Gastroesophageal sphincter (tissue), 3 donors: ENCODE results near the gene MAGEA4.

Source experiments
- EP300 ChIP-seq: sonication (generic); formaldehyde crosslinking; IDR thresholded peaks from one replicate; pipeline ENCODE4 v1.6.1; 2017; ENCODE audit warnings: antibody characterized with exemption, mild to moderate bottlenecking
- POLR2A ChIP-seq, 2 donors: fragments of 450-650 bp; IDR thresholded peaks; one replicate each; pipeline ENCODE4 v1.6.1; 2017; ENCODE audit warnings: antibody characterized with exemption in 2 of 2, mild to moderate bottlenecking in 2 of 2, moderate library complexity in 1 of 2
- POLR2AphosphoS5 ChIP-seq: sonication (generic); formaldehyde crosslinking; IDR thresholded peaks from one replicate; pipeline ENCODE4 v1.6.1; 2017; ENCODE audit warnings: antibody characterized with exemption
- TF ChIP-seq, protein P1 (sequence below), 4 experiments: fragments of 200-600 bp in 2 of 4; fragments of 450-650 bp in 2 of 4; sonication (generic) in 1 of 4; IDR thresholded peaks; one replicate each; pipeline ENCODE4 v1.5.1; 2017 to 2019; ENCODE audit warnings: antibody characterized with exemption in 4 of 4, mild to moderate bottlenecking in 2 of 4, moderate library complexity in 2 of 4

DNA sequence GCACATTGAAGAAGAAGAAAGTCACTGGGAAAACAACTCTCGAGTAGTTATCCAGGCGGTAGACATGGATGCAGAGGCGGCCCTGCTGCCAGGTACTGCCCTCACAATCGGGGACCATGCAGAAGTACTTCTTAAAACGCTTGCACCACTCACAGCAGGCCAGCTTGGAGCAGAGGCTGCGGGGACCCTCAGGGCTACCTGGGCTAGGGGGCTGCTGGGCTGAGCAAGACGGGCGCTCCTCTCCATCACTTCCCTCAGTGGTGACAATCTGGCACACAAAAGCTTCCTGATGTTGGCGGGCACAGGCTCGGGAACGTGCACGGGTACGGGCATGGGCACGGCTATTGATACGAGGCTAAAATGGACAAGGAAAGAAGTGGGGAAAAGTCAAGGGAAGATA is 42.0 kb downstream of the MAGEA4 start:
- TF ChIP-seq POLR2A (IDR thresholded peaks at IDR 0.05) = no peak
- TF ChIP-seq, protein P1, sequence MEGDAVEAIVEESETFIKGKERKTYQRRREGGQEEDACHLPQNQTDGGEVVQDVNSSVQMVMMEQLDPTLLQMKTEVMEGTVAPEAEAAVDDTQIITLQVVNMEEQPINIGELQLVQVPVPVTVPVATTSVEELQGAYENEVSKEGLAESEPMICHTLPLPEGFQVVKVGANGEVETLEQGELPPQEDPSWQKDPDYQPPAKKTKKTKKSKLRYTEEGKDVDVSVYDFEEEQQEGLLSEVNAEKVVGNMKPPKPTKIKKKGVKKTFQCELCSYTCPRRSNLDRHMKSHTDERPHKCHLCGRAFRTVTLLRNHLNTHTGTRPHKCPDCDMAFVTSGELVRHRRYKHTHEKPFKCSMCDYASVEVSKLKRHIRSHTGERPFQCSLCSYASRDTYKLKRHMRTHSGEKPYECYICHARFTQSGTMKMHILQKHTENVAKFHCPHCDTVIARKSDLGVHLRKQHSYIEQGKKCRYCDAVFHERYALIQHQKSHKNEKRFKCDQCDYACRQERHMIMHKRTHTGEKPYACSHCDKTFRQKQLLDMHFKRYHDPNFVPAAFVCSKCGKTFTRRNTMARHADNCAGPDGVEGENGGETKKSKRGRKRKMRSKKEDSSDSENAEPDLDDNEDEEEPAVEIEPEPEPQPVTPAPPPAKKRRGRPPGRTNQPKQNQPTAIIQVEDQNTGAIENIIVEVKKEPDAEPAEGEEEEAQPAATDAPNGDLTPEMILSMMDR (IDR thresholded peaks at IDR 0.05) = no peak
- TF ChIP-seq POLR2AphosphoS5 = no peak
- TF ChIP-seq EP300 = no peak
